ENCODE results near the gene COL11A2.

The COL11A2 gene

GRCh38 chr6:33191383-33192104 lies 723 bp downstream of the COL11A2 start:
- no peak for DNase-seq

GRCh38 chr6:33190504-33191107 lies 1.7 kb downstream of the COL11A2 start:
- DNase-seq, result no peak

- no peak for DNase-seq
These were observed 2.4 kb downstream of the COL11A2 start for GRCh38 chr6:33189625-33190448.

GRCh38 chr6:33189164-33189563 lies 3.1 kb downstream of the COL11A2 start:
- no peak for DNase-seq

- DNase-seq, result no peak
These were observed 4.5 kb downstream of the COL11A2 start for GRCh38 chr6:33187809-33188208.

- DNase-seq, result no peak
These were observed 6.5 kb downstream of the COL11A2 start for GRCh38 chr6:33185654-33186187.

- no peak for DNase-seq
These were observed 7.1 kb downstream of the COL11A2 start for GRCh38 chr6:33185190-33185589.

GRCh38 chr6:33183071-33183683 lies 9.1 kb downstream of the COL11A2 start:
- no peak for DNase-seq

- no peak for DNase-seq
These were observed 11.1 kb downstream of the COL11A2 start for GRCh38 chr6:33181141-33181540.

- no peak for DNase-seq
These were observed 13.4 kb downstream of the COL11A2 start for GRCh38 chr6:33178755-33179475.

- DNase-seq, result no peak
These were observed 14.5 kb downstream of the COL11A2 start for GRCh38 chr6:33177552-33178446.

- no peak for DNase-seq
These were observed 15.4 kb downstream of the COL11A2 start for GRCh38 chr6:33176906-33177305.

- no peak for DNase-seq
These were observed 16.7 kb downstream of the COL11A2 start for GRCh38 chr6:33175436-33176069.

- DNase-seq, result no peak
These were observed 17.5 kb downstream of the COL11A2 start for GRCh38 chr6:33174784-33175183.

- no peak for DNase-seq
These were observed 18.6 kb downstream of the COL11A2 start for GRCh38 chr6:33173535-33174180.

GRCh38 chr6:33172688-33173534 lies 19.4 kb downstream of the COL11A2 start:
- no peak for DNase-seq

- no peak for DNase-seq
These were observed 20.2 kb downstream of the COL11A2 start for GRCh38 chr6:33171880-33172687.

All from stimulated activated CD4-positive, alpha-beta T cell treated with anti-CD3 and anti-CD28 coated beads, Interleukin-15, amount 100 ng/mL, for 24 hours (primary cell).